SK-N-MC (cell line): ENCODE data around the gene CCT5.
A peak's percentile ranks its signal among the peaks of the same experiment; 100 is the strongest.
"Not testable (repeated sequence)": the region's sequence is repeated elsewhere in the genome, so short reads cannot be mapped to it uniquely, and the experiment has no call there.

ENCODE experiments used
- DNase-seq: peaks from one replicate; pipeline ENCODE4 v3.0.0-alpha.2; 2011; ENCODE audit warnings: low read depth, low spot score
- H3K27ac ChIP-seq: fragments of 200-600 bp; sonication (generic); 2 replicates; pipeline ENCODE4 v1.5.1; 2016; ENCODE audit warnings: mixed run types
- H3K36me3 ChIP-seq: fragments of 200-600 bp; sonication (generic); 2 replicates; pipeline ENCODE4 v1.6.1; 2017; ENCODE audit warnings: antibody characterized with exemption, low read length, mixed read lengths; ENCODE audit not compliant: insufficient read depth
- H3K4me3 ChIP-seq: fragments of 200-600 bp; sonication (generic); 2 replicates; pipeline ENCODE4 v1.5.1; 2016
- H3K9ac ChIP-seq: fragments of 200-600 bp; sonication (generic); 2 replicates; pipeline ENCODE4 v1.8.0; 2017; ENCODE audit warnings: mixed run types, mixed read lengths; ENCODE audit not compliant: insufficient read length
- H3K9me3 ChIP-seq: fragments of 200-600 bp; sonication (generic); 2 replicates; pipeline ENCODE4 v1.6.1; 2017; ENCODE audit warnings: low read depth, mild to moderate bottlenecking, antibody characterized with exemption, low read length, moderate library complexity, mixed read lengths
- EZH2 ChIP-seq: fragments of 200-600 bp; sonication (generic); IDR thresholded peaks from one replicate; pipeline ENCODE4 v1.6.1; 2017; ENCODE audit warnings: antibody characterized with exemption
- FOXP2 ChIP-seq: optimal IDR thresholded peaks from 2 replicates; pipeline ENCODE3; 2011; ENCODE audit warnings: mild to moderate bottlenecking, moderate library complexity; ENCODE audit not compliant: insufficient read depth; ENCODE audit errors: extremely low read length, control extremely low read depth
- POLR2AphosphoS5 ChIP-seq: IDR thresholded peaks from 2 replicates; pipeline ENCODE4 v1.6.1; 2012; ENCODE audit warnings: mild to moderate bottlenecking, low read depth, low read length, borderline replicate concordance

CCT5 gene

DNA sequence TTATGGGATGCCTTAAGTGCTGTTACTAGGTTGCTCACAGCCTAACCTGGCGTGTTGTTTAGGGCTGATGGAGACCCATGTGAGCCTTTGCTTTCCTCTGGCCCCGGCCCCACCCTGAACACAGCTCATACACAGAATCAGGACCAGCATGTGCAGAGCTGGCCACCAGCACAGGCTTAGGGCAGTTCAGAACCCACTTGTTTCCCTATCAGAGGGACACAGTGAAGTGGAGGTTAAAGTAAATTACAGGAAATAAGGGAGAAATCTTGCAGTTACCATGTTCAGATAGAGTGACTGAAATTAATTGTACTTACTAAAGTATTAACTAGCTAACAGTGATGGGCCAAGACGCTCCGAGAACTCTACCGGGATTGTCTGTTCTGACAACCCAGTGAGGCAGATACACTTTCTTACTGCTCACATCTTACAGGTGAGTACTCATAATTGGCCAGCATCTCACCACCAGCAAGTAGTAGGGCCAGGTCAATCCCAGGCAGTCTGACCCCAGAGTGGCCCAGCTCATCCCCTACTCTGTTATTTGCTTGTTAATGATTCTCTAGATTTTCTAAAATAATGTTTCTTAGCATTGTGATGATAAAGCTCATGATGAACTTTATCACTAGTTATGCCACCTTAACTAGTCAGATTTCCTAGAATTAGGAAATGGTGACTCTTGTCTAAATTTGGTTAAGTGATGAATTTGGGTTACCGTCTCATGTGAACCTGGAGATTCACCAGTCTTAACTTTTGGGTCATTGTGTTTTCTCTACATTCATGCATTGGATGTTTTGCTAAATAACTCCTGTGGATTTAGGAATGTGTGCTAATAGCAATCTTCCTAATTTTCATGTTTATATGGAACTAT lies 15.4 kb downstream of the CCT5 start:
- H3K9ac ChIP-seq = no peak overlapping the region
- H3K36me3 ChIP-seq = peaks cover 60% of the 10 kb centered on the region
- H3K27ac ChIP-seq = peak overlapping the region; percentile 42; the same call in 1 of the 2 replicates
- no peak for DNase-seq
- no peak overlapping the region for H3K4me3 ChIP-seq
- TF ChIP-seq EZH2 (no peak), FOXP2 (no peak), POLR2AphosphoS5 (no peak; the same call in 1 of the 2 replicates)
- H3K9me3 ChIP-seq = no peaks in the 10 kb centered on the region

DNA sequence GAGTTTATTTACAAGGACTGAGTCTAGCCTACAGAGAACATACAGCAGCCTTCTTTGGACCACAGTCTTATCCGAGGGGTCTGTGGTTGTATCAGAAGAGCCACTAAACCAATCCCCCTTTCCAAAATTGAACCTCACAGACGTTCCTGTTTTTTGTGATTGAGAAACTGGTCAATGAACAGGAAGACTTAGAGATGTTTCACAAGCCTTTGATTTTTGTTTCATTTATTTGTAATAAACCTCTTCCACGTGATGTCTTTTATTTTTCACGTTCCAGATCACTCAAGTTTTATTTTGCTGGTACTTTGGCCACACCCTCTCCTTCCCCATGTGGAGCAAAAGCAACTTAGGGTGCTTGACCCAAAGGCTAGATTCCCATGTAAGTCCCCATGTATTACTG lies 16.1 kb downstream of the CCT5 start:
- H3K9ac ChIP-seq = no peak overlapping the region
- no peak overlapping the region for H3K4me3 ChIP-seq
- no peaks in the 10 kb centered on the region for H3K9me3 ChIP-seq
- peaks cover 53% of the 10 kb centered on the region for H3K36me3 ChIP-seq
- TF ChIP-seq POLR2AphosphoS5 = no peak
- no peak for TF ChIP-seq EZH2
- TF ChIP-seq FOXP2 = no peak
- H3K27ac ChIP-seq = peak overlapping the region; percentile 42; the same call in 1 of the 2 replicates
- DNase-seq = no peak

DNA sequence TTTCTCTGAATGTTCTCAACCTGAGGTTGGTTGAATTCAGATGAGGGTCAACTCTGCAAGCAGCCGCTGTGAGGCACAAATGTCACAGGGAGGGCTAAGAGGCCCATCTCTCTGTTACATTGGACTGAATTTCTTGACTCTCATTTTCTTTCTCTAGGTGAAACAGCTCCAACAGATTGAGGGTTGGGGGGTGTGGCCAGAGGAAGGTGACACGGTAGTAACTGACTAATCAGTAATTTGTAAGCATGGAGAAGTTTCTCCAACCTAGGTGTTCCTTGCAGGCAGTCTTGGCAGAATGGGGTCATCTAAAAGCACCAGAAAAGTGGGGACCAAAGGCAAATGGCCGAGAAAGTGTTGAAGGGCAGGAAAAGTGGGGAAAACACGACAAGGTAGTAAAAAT lies 16.8 kb downstream of the CCT5 start:
- no peak overlapping the region for H3K27ac ChIP-seq
- no peak overlapping the region for H3K9ac ChIP-seq
- TF ChIP-seq FOXP2 (no peak), EZH2 (no peak)
- H3K36me3 ChIP-seq = peaks cover 46% of the 10 kb centered on the region
- no peaks in the 10 kb centered on the region for H3K9me3 ChIP-seq
- H3K4me3 ChIP-seq = no peak overlapping the region
- DNase-seq = no peak

DNA sequence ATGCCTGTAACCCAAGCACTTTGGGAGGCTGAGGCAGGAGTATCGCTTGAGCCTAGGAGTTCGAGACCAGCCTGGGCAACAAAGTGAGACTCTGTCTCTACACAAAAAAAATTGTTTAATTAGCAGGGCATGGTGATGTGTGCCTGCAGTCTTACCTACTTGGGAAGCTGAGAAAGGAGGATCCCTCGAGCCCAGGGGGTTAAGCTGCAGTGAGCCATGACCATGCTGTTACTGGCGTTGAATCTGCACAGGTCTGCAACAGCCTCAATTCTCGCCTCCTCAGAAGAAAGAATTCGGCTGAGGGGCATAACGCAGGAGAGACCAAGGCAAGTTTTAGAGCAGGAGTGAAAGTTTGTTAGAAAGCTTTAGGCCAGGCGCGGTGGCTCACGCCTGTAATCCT lies 18.0 kb downstream of the CCT5 start:
- no peak for DNase-seq
- no peak overlapping the region for H3K4me3 ChIP-seq
- no peak overlapping the region for H3K27ac ChIP-seq
- peaks cover 34% of the 10 kb centered on the region for H3K36me3 ChIP-seq
- no peak for TF ChIP-seq EZH2
- no peak for TF ChIP-seq FOXP2
- no peak for TF ChIP-seq POLR2AphosphoS5
- H3K9ac ChIP-seq = no peak overlapping the region
- no peaks in the 10 kb centered on the region for H3K9me3 ChIP-seq

DNA sequence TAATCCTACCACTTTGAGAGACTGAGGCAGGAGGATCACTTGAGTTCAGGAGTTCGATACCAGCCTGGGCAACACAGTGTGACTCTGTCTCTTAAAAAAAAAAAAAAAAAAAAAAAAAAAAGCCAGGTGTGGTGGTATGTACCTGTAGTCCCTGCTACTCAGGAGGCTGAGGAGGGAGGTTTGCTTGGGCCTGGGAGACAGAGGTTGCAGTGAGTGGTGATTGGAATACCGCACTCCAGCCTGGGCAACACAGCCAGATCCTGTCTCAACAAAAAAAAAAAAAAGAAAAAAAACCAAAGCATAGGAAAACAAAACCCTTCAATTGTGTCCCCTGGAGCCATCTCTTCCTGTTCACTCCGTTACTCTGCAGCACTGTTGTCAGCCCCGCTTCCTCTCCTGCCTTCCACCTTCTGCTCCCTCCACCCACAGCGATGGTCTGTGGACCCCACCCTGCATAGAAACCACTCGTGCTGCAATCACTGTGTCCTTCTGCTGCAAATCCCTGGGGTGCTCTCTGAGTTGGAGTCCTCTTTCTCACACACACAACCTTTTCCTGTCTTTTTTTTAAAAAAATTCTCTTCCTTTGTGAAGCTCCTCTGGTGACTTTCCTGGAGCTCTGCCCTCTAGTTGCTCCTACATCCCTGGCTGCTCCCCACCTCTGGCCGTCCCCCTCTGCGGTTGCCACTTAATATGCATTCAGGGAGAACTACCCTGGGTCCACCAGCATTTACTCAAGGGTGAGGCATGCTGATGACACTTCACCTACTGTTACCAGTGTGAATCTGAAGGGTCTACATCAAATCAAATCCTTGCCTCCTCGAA lies 22.2 kb downstream of the CCT5 start:
- TF ChIP-seq EZH2 (no peak), POLR2AphosphoS5 (no peak), FOXP2 (no peak)
- no peak for DNase-seq
- peak overlapping the region; percentile 64; the same call in 1 of the 2 replicates for H3K27ac ChIP-seq
- H3K36me3 ChIP-seq = no peaks in the 10 kb centered on the region
- H3K9ac ChIP-seq = no peak overlapping the region
- H3K9me3 ChIP-seq = no peaks in the 10 kb centered on the region
- H3K4me3 ChIP-seq = peak overlapping the region; percentile 18; the same call in 1 of the 2 replicates

DNA sequence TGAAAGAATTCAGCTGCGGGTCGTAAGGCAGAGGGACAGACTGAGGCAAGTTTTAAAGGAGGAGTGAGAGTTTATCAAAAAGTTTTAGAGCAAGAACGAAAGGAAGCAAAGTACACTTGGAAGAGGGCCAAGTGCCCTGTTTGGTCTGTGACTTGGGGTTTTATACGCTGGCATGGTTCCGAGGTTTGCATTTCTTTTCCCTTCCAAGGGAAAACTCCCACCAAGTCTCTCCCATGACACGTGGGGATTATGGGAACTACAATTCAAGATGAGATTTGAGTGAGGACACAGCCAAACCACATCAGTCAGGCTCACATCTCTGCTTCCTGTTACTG lies 22.8 kb downstream of the CCT5 start:
- not testable (repeated sequence) for DNase-seq, H3K36me3 ChIP-seq, H3K9ac ChIP-seq, H3K9me3 ChIP-seq
- peak overlapping the region; percentile 18; the same call in 1 of the 2 replicates for H3K4me3 ChIP-seq
- peak overlapping the region; percentile 64; the same call in 1 of the 2 replicates for H3K27ac ChIP-seq

DNA sequence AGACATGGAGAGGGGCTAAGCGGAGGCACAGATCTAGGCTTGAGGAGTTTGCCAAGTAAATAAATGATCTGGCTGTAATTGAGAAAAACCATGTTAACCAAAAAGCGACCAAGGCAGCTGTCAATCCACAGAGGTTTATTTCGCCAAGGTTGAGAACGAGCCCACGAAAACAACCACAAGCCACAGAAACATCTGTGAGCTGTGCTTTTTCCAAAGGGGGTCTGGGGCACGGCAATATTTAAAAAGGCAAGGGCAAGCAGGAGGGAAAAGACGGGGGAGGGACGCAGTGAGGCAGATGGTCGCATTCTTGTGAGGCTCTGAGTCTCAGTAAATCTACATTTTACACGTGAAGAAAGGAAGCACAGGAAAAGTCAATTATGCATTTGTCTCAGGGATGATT lies 25.4 kb downstream of the CCT5 start:
- H3K27ac ChIP-seq = no peak overlapping the region
- H3K4me3 ChIP-seq = no peak overlapping the region
- H3K36me3 ChIP-seq = peaks cover 15% of the 10 kb centered on the region; the same call in 1 of the 2 replicates
- DNase-seq = no peak
- TF ChIP-seq EZH2 (no peak), POLR2AphosphoS5 (no peak)
- no peak overlapping the region for H3K9ac ChIP-seq
- H3K9me3 ChIP-seq = no peaks in the 10 kb centered on the region

DNA sequence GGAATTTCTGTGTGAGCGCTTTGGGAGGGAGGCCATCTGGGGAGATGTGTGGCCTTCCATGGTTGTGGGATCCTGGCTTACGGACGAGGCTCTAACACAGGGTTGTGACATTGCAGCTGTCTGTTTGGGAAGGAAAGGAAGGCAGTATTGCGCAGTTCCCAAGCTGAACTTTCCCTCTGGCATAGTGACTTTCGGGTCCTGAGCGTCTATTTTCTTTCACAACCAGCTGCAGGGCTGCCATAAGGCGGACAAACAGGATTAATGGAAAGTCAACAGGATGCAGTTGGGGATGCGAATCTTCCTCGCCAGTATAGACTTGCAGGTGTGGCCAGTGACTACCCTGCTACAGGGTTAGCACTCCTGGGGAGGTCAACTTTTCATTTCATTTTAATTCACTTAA lies 25.9 kb downstream of the CCT5 start:
- Histone ChIP-seq H3K27ac (no peak overlapping the region), H3K4me3 (no peak overlapping the region), H3K9ac (no peak overlapping the region), H3K36me3 (peaks cover 16% of the 10 kb centered on the region; the same call in 1 of the 2 replicates), H3K9me3 (no peaks in the 10 kb centered on the region)
- no peak for TF ChIP-seq EZH2
- no peak for TF ChIP-seq POLR2AphosphoS5
- no peak for TF ChIP-seq FOXP2
- no peak for DNase-seq
